GM12872 (cell line): ENCODE results near the gene GUCY2C.

ENCODE experiments used
- CTCF ChIP-seq: IDR thresholded peaks from 3 replicates; pipeline ENCODE4 v1.5.1; 2011; ENCODE audit warnings: low read depth, mild to moderate bottlenecking, low read length, moderate library complexity; ENCODE audit not compliant: insufficient read depth

The GUCY2C gene

GRCh38 chr12:14695715-14696141 lies 671 bp downstream of the GUCY2C start:
- TF ChIP-seq CTCF, result no peak

GRCh38 chr12:14694970-14695369 lies 1.4 kb downstream of the GUCY2C start:
- no peak for TF ChIP-seq CTCF

- no peak for TF ChIP-seq CTCF
Observed at GRCh38 chr12:14694145-14694714, 2.2 kb downstream of the GUCY2C start.

GRCh38 chr12:14693116-14693515 lies 3.3 kb downstream of the GUCY2C start:
- no peak for TF ChIP-seq CTCF

- TF ChIP-seq CTCF, result no peak
Observed at GRCh38 chr12:14691560-14691959, 4.8 kb downstream of the GUCY2C start.

DNA sequence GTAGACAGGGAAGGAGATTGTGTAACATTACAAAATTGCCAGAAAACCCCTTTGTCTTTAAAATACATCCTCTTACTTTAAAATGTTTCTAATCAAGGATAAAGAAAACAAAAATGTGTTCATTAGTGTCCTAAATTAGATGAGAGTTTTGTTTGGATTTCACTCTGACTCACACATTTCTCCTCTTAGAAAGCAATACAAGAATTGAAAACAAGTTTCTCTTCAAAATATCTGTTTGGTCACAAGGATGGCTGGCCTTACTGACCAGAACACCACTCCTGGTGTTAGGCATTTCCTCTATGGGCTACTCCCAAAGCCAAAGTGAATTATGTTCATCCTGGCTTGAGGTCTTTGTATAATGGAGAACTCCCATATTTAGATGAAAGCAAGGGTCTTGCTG lies 6.4 kb downstream of the GUCY2C start:
- no peak for TF ChIP-seq CTCF

- no peak for TF ChIP-seq CTCF
Observed at GRCh38 chr12:14689144-14689543, 7.3 kb downstream of the GUCY2C start.
